HG03039 (cell line): ENCODE results near the gene TRAF7.

ENCODE experiments used
- ATAC-seq: cut with Tn5 transposase; IDR thresholded peaks from one replicate; pipeline ENCODE4 v1.9.1; 2021; ENCODE audit warnings: mild to moderate bottlenecking, moderate library complexity; ENCODE audit not compliant: unreplicated experiment

Gene TRAF7

GRCh38 chr16:2163211-2163881 lies 7.8 kb downstream of the TRAF7 start:
- ATAC-seq = no peak

GRCh38 chr16:2165861-2166260 lies 10.3 kb downstream of the TRAF7 start:
- ATAC-seq = no peak

GRCh38 chr16:2166263-2167067 lies 10.9 kb downstream of the TRAF7 start:
- no peak for ATAC-seq

- no peak for ATAC-seq
These were observed 11.6 kb downstream of the TRAF7 start for GRCh38 chr16:2167068-2167638.

GRCh38 chr16:2170080-2170479 lies 14.5 kb downstream of the TRAF7 start:
- no peak for ATAC-seq

- ATAC-seq = no peak
These were observed 15.2 kb downstream of the TRAF7 start for GRCh38 chr16:2170587-2171435.

- ATAC-seq = no peak
These were observed 16.1 kb downstream of the TRAF7 start for GRCh38 chr16:2171601-2172178.

- ATAC-seq = no peak
These were observed 17.2 kb downstream of the TRAF7 start for GRCh38 chr16:2172688-2173335.

- ATAC-seq = no peak
These were observed 17.8 kb downstream of the TRAF7 start for GRCh38 chr16:2173366-2173765.

- no peak for ATAC-seq
These were observed 18.3 kb downstream of the TRAF7 start for GRCh38 chr16:2173916-2174315.

- ATAC-seq = no peak
These were observed 19.0 kb downstream of the TRAF7 start for GRCh38 chr16:2174396-2175131.

- no peak for ATAC-seq
These were observed 19.9 kb downstream of the TRAF7 start for GRCh38 chr16:2175454-2175853.

- ATAC-seq = no peak
These were observed 20.5 kb downstream of the TRAF7 start for GRCh38 chr16:2176047-2176446.

GRCh38 chr16:2177101-2177500 lies 21.5 kb downstream of the TRAF7 start:
- ATAC-seq = no peak

- ATAC-seq = no peak
These were observed 22.0 kb downstream of the TRAF7 start for GRCh38 chr16:2177561-2177960.

- ATAC-seq = no peak
These were observed 22.9 kb downstream of the TRAF7 start for GRCh38 chr16:2178321-2179106.

- no peak for ATAC-seq
These were observed 23.5 kb downstream of the TRAF7 start for GRCh38 chr16:2179107-2179501.

GRCh38 chr16:2179576-2179975 lies 24.0 kb downstream of the TRAF7 start:
- no peak for ATAC-seq

GRCh38 chr16:2180461-2180860 lies 24.9 kb downstream of the TRAF7 start:
- ATAC-seq = no peak
